Spinal cord (tissue), 10 donors: ENCODE data around the gene PGS1. TPM values are rescaled to one million over a fixed set of nuclear protein-coding genes. Genes with fewer than 3 reads are reported as not detected.

Experiments used
- DNase-seq, 6 donors: peaks; one replicate each; pipeline versions ENCODE4 v3.0.0 to v3.0.0-alpha.2; 2013 to 2015; ENCODE audit warnings: low spot score in 6 of 6, low read depth in 4 of 6
- H3K27ac ChIP-seq: one replicate; pipeline ENCODE4 v1.5.1; 2013; ENCODE audit warnings: low read depth, low read length, control low read depth
- H3K27me3 ChIP-seq: one replicate; pipeline ENCODE4 v1.6.1; 2013; ENCODE audit warnings: low read length; ENCODE audit not compliant: control insufficient read depth, insufficient read depth
- H3K36me3 ChIP-seq: one replicate; pipeline ENCODE4 v1.6.1; 2013; ENCODE audit warnings: low read length; ENCODE audit not compliant: control insufficient read depth, insufficient read depth
- H3K4me1 ChIP-seq: one replicate; pipeline ENCODE4 v1.6.1; 2013; ENCODE audit warnings: low read length; ENCODE audit not compliant: control insufficient read depth, insufficient read depth
- H3K4me3 ChIP-seq: one replicate; pipeline ENCODE4 v1.5.1; 2013; ENCODE audit warnings: low read depth, low read length, control low read depth
- H3K9me3 ChIP-seq: one replicate; pipeline ENCODE4 v1.6.1; 2013; ENCODE audit warnings: low read length; ENCODE audit not compliant: control insufficient read depth, insufficient read depth
- WGBS: methylation state at CpG from one replicate; pipeline ENCODE4 v1.1.5; 2013; ENCODE audit warnings: missing lambda C conversion rate; ENCODE audit not compliant: insufficient coverage; 5-methylcytosine and 5-hydroxymethylcytosine counted together
- polyA plus RNA-seq, 2 donors: library from polyadenylated mRNA; unstranded; fragments of 120-200 nt; gene quantifications; one replicate each; pipeline ENCODE4 v1.2.1, GENCODE V29; 2013; ENCODE audit not compliant: insufficient read length in 2 of 2
- total RNA-seq, 2 donors: library from RNA; depleted of rRNA in 1 of 2; stranded (reverse); fragments of 120-200 nt in 1 of 2; fragments of >200 nt in 1 of 2; gene quantifications; one replicate each; pipeline versions ENCODE4 v1.2.3 to v1.2.4, GENCODE V29; 2013 to 2014
- donor health status: healthy.

Gene PGS1
- total and polyA plus RNA-seq, 4 donors = 33.4 to 51.1 (median 40.7) TPM

DNA sequence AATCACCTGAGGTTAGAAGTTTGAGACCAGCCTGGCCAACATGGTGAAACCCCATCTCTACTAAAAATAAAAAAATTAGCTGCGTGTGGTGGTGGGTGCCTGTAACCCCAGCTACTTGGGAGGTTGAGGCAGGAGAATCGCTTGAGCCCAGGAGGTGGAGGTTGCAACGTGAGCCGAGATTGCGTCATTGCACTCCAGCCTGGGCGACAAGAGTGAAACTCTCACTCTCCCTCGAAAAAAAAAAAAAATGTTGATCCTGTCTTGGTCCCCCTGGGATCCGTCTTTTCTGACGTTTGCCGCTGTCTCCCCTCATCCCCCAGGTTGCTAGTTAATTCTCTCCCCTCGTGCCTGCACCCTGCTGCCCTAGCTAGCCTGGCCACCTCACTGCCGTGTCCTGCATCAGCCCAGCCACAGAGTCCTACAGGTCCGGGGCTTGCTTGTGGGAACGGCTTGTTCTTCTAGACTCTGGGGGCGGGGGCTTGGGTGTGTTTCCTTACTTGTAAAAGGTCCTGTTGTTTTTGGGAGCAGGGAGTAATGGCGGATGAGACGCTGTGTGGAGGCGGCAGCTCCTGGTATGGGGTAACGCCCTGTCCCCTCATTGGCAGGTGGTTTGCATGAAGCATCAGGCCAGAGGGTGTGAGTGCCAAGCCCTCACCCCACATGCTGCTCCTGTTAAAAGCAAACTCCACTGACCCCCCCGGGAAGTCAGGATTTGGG, 44.6 kb downstream of the PGS1 start:
- WGBS = 86% methylated on average over 18 of the region's 20 CpGs
- no peak overlapping the region for H3K4me3 ChIP-seq
- peaks cover 84% of the 10 kb centered on the region for H3K36me3 ChIP-seq
- H3K4me1 ChIP-seq = peaks cover 23% of the 10 kb centered on the region
- H3K27ac ChIP-seq = no peak overlapping the region
- no peak for DNase-seq
- no peaks in the 10 kb centered on the region for H3K9me3 ChIP-seq
- no peaks in the 10 kb centered on the region for H3K27me3 ChIP-seq

DNA sequence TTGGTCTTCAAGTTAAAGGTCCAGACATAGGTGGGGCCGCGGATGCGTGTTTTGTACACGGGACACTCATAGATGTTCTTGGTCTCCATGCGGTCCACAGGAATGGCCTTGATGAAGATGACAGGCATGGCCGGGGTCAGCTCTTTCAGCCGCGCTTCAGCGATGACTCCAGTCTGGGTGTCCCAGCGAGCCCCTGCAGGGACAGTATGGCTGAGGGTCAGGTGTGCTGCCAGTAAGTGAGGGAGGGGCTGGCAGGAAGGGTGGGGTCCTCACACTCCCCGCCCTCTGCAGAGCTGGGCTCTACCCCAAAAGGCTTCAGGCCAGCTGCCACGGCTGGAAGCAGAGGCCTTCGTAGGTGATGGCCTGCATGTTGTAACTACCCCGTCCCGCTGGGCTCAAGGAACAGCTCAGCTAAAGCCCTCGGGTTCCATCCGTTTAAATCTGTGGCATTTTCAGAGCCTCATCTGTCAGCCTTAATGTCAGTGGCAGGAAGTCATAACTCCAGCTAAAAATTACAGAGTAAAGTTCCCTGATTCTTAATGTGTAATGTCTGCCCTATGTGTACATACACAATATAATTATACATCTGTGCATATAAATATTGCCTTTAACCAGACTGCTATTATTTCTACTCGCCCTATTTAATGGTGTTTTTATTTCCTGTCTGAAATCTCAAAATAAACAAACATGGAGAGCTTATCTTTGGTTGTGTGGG, 45.7 kb downstream of the PGS1 start:
- Histone ChIP-seq H3K4me3 (no peak overlapping the region), H3K9me3 (no peaks in the 10 kb centered on the region), H3K27ac (no peak overlapping the region), H3K36me3 (peaks cover 89% of the 10 kb centered on the region), H3K4me1 (peaks cover 31% of the 10 kb centered on the region), H3K27me3 (no peaks in the 10 kb centered on the region)
- no peak for DNase-seq
- 83% methylated on average over 17 of the region's 18 CpGs for WGBS

DNA sequence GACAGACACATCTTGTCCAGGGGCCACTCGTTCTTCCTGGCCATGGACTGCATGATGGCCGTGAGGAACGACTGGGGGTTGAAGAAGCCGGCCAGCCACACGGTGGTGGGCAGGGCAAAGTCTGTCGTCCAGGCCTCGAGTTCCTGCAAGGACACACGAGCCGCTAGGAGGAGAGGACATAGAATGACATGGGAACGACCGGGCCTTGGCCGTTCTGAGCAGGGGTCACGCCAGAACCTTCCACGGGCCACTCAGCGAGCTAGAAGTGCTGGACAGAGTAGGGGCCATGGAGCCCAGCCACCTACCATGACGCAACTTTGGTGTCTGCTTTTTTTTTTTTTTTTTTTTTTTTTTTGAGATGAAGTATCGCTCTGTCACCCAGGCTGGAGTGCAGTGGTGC, 47.0 kb downstream of the PGS1 start:
- 93% methylated on average over 16 of the region's 17 CpGs for whole genome bisulfite sequencing
- no peaks in the 10 kb centered on the region for H3K9me3 ChIP-seq
- peaks cover 22% of the 10 kb centered on the region for H3K4me1 ChIP-seq
- DNase-seq = no peak
- no peak overlapping the region for H3K4me3 ChIP-seq
- H3K27ac ChIP-seq = no peak overlapping the region
- no peaks in the 10 kb centered on the region for H3K27me3 ChIP-seq
- peaks cover 85% of the 10 kb centered on the region for H3K36me3 ChIP-seq

DNA sequence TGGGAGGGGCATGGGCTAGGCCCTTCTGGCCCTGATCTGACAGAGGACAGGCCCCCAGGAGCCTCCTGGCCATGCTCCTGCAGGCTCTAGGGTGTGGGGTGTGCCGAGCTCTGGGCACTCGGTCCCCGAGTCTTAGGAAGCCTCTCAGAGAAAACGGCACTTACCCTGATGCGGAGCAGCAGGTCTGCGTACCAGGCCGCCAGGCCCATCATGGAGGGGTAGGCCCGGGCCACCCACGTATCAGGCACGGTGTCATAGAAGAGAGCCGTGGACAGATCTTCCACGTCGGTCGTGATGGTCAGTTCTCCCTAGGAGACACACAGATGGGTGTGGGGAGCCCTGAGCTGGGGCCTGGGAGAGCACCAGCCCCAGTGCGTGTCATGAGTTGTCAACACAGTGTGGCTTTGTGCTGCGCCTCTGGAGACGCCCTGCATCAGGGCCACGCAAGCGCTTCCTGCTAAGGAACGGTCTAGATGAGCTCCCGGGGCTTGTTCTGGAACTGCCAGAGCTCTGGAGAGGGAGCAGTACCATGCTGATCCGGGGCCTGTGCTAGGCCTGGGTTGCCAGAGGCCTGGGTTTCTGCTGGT, 47.9 kb downstream of the PGS1 start:
- Histone ChIP-seq H3K9me3 (no peaks in the 10 kb centered on the region), H3K4me1 (peaks cover 22% of the 10 kb centered on the region), H3K36me3 (peaks cover 79% of the 10 kb centered on the region), H3K27me3 (no peaks in the 10 kb centered on the region), H3K27ac (no peak overlapping the region), H3K4me3 (no peak overlapping the region)
- no peak for DNase-seq
- WGBS = 94% methylated on average over 22 of the region's 22 CpGs

DNA sequence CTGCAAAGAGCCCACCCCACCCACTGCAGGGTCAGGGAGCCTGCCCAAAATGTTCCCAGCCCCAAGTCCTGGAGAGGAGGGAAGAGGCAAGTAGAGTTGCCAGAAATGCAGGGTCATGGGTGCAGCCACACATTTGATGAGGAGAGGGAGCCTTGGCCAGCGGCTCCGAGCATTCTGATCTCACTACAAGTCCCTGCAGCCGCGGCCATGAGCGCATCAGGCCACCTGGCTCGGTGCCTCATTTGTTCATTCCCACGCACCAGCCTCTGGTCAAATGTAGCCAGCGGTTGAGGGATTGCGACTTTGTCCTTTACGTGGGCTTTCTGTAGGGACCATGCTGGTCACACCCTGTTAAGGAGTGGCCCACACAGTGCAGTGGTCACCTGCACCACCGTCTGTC, 48.7 kb downstream of the PGS1 start:
- Histone ChIP-seq H3K27ac (no peak overlapping the region), H3K27me3 (no peaks in the 10 kb centered on the region), H3K9me3 (no peaks in the 10 kb centered on the region), H3K4me3 (no peak overlapping the region), H3K4me1 (peaks cover 22% of the 10 kb centered on the region), H3K36me3 (peaks cover 72% of the 10 kb centered on the region)
- DNase-seq = no peak
- 91% methylated on average over 11 of the region's 11 CpGs for WGBS

DNA sequence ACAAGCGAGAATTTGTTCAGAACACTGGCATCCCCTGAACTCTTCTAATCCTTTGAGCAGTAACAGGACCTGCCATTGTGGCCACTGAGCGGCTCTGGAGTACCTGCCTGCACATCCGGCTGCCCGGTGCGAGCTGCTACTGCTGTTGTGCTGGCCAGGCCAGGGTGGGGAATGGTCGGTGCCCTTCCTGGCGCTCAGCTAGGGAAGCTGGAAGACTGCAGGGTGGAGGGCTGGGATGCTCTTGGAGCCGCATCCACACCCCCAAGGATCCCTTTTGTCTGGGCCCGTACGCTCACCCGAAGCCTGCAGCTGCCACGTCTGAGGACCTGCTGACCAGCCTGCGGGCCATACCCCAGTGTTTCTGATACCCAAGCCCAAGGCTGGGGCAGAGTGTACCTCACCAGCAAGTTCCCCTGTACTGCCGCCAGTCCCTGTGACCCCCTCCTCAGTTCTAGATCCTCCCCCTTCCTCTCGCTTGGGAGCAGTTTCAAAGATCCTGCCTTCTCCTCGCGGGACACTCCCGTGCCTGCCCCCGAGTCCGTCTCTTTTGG, 49.7 kb downstream of the PGS1 start:
- Histone ChIP-seq H3K36me3 (peaks cover 64% of the 10 kb centered on the region), H3K4me3 (no peak overlapping the region), H3K27ac (no peak overlapping the region), H3K4me1 (peaks cover 32% of the 10 kb centered on the region), H3K27me3 (no peaks in the 10 kb centered on the region), H3K9me3 (no peaks in the 10 kb centered on the region)
- 79% methylated on average over 19 of the region's 20 CpGs for WGBS
- DNase-seq = no peak

DNA sequence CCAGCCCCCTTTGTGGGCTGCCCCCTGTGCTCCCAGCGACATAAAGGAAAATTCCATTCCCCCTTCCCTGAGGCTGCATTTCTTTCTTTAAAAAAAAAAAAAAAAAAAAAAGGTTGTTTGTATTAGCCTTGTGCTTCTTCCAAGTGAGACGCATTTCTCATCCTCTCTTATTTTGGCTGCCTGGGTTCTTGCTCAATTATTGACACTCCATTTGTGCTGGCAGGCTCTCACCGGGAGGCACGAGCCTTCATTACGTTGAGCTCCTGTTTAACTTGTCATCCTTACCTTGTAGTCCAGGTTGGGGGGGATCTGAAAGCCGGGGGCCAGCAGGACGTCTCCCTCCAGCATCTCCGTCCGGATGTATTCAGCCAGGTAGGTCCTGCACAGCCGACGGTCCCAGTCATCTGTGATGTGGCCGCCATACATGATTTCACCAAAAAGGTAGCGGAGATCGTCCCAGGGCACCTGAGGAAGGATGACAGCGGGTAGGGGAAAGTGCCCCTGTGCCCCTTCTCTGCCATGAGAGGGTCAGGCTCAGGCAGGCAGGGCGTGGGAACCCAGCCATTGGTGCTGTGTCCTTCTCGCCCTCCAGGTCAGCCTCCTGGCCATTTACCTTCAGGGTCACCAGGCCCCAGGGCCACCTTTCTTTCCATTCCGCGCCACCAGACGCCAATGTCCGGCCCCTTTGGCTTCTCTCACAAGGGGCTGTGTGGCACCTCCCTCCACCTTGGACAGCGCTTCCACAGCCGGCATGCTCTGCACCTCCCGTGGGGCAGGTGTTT, 50.6 kb downstream of the PGS1 start:
- Histone ChIP-seq H3K27ac (no peak overlapping the region), H3K27me3 (no peaks in the 10 kb centered on the region), H3K9me3 (no peaks in the 10 kb centered on the region), H3K4me3 (no peak overlapping the region), H3K4me1 (peaks cover 32% of the 10 kb centered on the region), H3K36me3 (peaks cover 55% of the 10 kb centered on the region)
- DNase-seq = no peak
- WGBS = 85% methylated on average over 23 of the region's 24 CpGs

DNA sequence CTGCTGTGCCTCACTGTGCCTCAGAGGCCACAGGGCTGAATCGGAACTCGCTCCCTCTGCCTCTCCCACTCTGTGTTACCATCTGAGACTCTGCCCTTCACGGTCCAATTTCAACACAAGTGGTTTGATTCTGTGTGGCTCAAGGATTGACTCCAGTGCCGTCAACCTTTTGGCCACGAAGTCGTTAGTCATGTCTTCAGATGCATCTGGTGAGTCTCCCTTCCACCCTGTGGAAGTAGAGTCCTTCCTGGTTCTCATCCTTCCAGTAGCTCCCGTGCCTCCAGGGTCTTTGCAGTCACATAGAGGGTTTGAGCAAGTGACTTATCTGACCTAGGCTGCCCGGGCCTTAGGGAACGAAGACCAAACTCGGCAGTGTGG, 51.2 kb downstream of the PGS1 start:
- Histone ChIP-seq H3K4me1 (peaks cover 32% of the 10 kb centered on the region), H3K27me3 (no peaks in the 10 kb centered on the region), H3K27ac (no peak overlapping the region), H3K36me3 (peaks cover 50% of the 10 kb centered on the region), H3K9me3 (no peaks in the 10 kb centered on the region), H3K4me3 (no peak overlapping the region)
- WGBS = 78% methylated on average over 8 of the region's 10 CpGs
- DNase-seq = no peak

DNA sequence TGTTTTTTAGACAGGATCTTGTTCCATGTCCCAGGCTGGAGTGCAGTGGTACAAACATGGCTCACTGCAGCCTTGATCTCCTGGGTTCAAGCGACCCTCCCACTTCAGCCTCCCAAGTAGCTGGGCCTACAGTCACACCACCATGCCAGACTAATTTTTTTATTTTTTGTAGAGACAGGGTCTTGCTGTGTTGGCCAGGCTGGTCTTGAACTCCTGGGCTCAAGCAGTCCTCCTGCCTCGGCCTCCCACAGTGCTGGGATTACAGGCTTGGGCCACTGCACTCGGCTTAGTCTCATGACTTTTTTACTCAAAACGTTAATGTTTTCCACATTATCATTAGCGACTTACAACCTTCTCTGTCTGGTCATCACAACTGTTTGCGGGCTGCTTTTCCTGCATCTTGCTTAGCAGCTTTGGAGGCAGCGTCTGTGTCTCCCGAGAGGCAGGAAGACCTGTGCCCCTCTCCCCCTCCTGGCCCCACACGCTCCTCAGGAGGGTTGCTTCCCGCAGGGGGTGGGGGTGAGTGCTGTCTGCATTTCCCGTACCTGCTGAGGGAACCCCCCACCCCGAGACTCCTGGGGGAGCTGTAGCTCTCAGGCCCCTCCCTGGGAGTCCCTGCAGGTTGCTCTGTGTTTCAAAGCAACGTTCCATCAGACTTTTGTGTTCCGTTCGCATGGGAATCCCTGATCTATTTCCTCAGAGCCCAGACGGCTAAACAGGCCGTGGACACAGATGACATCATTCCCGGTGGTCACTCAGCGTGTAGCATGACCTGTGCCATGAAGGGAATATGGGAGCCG, 52.6 kb downstream of the PGS1 start:
- no peaks in the 10 kb centered on the region for H3K27me3 ChIP-seq
- H3K9me3 ChIP-seq = no peaks in the 10 kb centered on the region
- no peak overlapping the region for H3K4me3 ChIP-seq
- H3K36me3 ChIP-seq = peaks cover 35% of the 10 kb centered on the region
- 41% methylated on average over 15 of the region's 20 CpGs for WGBS
- no peak for DNase-seq
- peaks cover 32% of the 10 kb centered on the region for H3K4me1 ChIP-seq
- no peak overlapping the region for H3K27ac ChIP-seq
